ENCODE measurements around the gene NTM.

The NTM gene

GRCh38 chr11:131916638-131917037, 546.2 kb downstream of the NTM start:
- POLR2A ChIA-PET: no interaction called here

DNA sequence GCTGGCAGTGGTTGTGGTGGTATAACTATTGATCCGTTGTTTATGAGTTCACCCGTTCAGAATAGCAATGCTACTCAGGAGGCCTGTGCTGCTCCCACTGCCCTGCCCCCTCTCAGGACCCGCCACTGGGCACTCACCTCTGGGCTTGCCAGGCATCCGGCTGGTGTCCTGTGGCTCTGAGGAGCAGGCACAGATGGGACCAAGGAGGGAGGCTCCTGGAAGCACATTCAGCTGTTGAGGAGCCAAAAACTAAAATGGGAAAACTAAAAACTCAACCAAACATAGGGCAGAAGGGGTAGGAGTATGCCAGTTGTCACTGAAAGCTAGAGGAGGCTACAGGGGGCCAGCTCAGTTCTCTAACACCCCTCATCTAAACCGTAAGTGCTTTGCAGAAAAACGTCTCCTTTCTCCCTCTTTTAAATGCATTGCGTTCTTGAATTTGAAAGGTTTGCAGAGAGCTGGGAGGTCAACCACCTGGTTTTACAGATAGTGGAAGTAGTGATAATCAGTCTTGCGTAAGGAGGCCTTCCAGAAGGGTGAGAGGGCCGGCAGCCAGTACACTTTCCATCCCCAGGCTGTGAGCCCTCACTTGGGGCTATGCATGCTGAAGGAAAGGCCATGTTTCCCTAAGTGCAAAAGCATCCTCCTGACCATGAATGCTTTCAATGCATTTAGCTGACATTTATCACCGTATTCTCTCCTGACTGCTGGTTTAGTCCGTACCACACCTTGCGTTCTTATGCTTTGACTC, 547.4 kb downstream of the NTM start:
- Histone ChIP-seq H3K4me1 (ENCODE audit: control insufficient read depth, insufficient read depth, low read length) (no peaks in the 10 kb centered on the region), H3K9me3 (ENCODE audit: control insufficient read depth, insufficient read depth, low read depth, low read length) (no peaks in the 10 kb centered on the region), H3K4me3 (ENCODE audit: low read depth, low read length) (no peak overlapping the region), H3K27ac (ENCODE audit: extremely low read depth, low read depth, low read length) (no peak overlapping the region), H3K36me3 (ENCODE audit: control insufficient read depth in 2 of 2, insufficient read depth in 1 of 2, low read length in 2 of 2) (no peaks in the 10 kb centered on the region)
- POLR2A ChIA-PET: no interaction called here
- no peak for TF ChIP-seq ZFP69B (tag by site-specific recombination; IDR thresholded peaks at IDR 0.05)
- no peak for TF ChIP-seq ZNF416 (tag by site-specific recombination; IDR thresholded peaks at IDR 0.05)
- no peak for TF ChIP-seq SETDB1 (IDR thresholded peaks at IDR 0.05; ENCODE audit: insufficient read length, low read length)
- no peak for TF ChIP-seq SP7 (tag by site-specific recombination; IDR thresholded peaks at IDR 0.05)
- TF ChIP-seq ZNF48 (tag by site-specific recombination; IDR thresholded peaks at IDR 0.05): no peak
- TF ChIP-seq ZNF473 (tag by site-specific recombination; IDR thresholded peaks at IDR 0.05): no peak
- no peak for TF ChIP-seq ZFP41 (tag by site-specific recombination; IDR thresholded peaks at IDR 0.05; ENCODE audit: borderline replicate concordance)
- TF ChIP-seq ZFHX2 (tag by site-specific recombination; conservative IDR thresholded peaks at IDR 0.05): no peak
- TF ChIP-seq, protein P1, sequence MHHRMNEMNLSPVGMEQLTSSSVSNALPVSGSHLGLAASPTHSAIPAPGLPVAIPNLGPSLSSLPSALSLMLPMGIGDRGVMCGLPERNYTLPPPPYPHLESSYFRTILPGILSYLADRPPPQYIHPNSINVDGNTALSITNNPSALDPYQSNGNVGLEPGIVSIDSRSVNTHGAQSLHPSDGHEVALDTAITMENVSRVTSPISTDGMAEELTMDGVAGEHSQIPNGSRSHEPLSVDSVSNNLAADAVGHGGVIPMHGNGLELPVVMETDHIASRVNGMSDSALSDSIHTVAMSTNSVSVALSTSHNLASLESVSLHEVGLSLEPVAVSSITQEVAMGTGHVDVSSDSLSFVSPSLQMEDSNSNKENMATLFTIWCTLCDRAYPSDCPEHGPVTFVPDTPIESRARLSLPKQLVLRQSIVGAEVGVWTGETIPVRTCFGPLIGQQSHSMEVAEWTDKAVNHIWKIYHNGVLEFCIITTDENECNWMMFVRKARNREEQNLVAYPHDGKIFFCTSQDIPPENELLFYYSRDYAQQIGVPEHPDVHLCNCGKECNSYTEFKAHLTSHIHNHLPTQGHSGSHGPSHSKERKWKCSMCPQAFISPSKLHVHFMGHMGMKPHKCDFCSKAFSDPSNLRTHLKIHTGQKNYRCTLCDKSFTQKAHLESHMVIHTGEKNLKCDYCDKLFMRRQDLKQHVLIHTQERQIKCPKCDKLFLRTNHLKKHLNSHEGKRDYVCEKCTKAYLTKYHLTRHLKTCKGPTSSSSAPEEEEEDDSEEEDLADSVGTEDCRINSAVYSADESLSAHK (tag by site-specific recombination; IDR thresholded peaks at IDR 0.05): no peak
- no peak for TF ChIP-seq ZNF639 (tag by site-specific recombination; IDR thresholded peaks at IDR 0.05)
- TF ChIP-seq ZNF596 (tag by site-specific recombination; IDR thresholded peaks at IDR 0.05): no peak
- TF ChIP-seq, protein P2, sequence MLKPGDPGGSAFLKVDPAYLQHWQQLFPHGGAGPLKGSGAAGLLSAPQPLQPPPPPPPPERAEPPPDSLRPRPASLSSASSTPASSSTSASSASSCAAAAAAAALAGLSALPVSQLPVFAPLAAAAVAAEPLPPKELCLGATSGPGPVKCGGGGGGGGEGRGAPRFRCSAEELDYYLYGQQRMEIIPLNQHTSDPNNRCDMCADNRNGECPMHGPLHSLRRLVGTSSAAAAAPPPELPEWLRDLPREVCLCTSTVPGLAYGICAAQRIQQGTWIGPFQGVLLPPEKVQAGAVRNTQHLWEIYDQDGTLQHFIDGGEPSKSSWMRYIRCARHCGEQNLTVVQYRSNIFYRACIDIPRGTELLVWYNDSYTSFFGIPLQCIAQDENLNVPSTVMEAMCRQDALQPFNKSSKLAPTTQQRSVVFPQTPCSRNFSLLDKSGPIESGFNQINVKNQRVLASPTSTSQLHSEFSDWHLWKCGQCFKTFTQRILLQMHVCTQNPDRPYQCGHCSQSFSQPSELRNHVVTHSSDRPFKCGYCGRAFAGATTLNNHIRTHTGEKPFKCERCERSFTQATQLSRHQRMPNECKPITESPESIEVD (tag by site-specific recombination; IDR thresholded peaks at IDR 0.05): no peak
- no peak for TF ChIP-seq KLF1 (tag by site-specific recombination; IDR thresholded peaks at IDR 0.05)
- TF ChIP-seq ZNF624 (tag by site-specific recombination; IDR thresholded peaks at IDR 0.05): no peak
- no peak for TF ChIP-seq ZNF280D (tag by site-specific recombination; IDR thresholded peaks at IDR 0.05)
- TF ChIP-seq ZNF623 (tag by site-specific recombination; IDR thresholded peaks at IDR 0.05): no peak
- TF ChIP-seq, protein P3, sequence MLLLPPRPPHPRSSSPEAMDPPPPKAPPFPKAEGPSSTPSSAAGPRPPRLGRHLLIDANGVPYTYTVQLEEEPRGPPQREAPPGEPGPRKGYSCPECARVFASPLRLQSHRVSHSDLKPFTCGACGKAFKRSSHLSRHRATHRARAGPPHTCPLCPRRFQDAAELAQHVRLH (tag by site-specific recombination; IDR thresholded peaks at IDR 0.05): no peak
- TF ChIP-seq ZBTB6 (tag by site-specific recombination; IDR thresholded peaks at IDR 0.05): no peak
- TF ChIP-seq ZNF266 (tag by site-specific recombination; IDR thresholded peaks at IDR 0.05; ENCODE audit: low read depth): no peak
- CTCF ChIA-PET: interaction anchor here (0.6 kb wide), 1 partner anchor 8 kb away, joined by 3 read pairs; no protein-coding TSS in a partner anchor

More at GRCh38 chr11:131916638-131917037, 546.2 kb downstream of the NTM start:
- no peak overlapping the region for H3K4me3 ChIP-seq (ENCODE audit: low read depth, low read length)
- CTCF ChIA-PET: interaction anchor here (1.1 to 1.4 kb wide), 2 partner anchors 49 to 222 kb away, joined by 3 to 5 read pairs; no protein-coding TSS in a partner anchor
- no peak overlapping the region for H3K27ac ChIP-seq (ENCODE audit: extremely low read depth, low read depth, low read length)
- no peaks in the 10 kb centered on the region for H3K36me3 ChIP-seq (ENCODE audit: control insufficient read depth in 2 of 2, insufficient read depth in 1 of 2, low read length in 2 of 2)
- TF ChIP-seq ZIC2 (tag by site-specific recombination; IDR thresholded peaks at IDR 0.05) (no peak), BCL11B (tag by site-specific recombination; IDR thresholded peaks at IDR 0.05; ENCODE audit: low read depth) (no peak), ZFHX2 (tag by site-specific recombination; conservative IDR thresholded peaks at IDR 0.05) (no peak), ZNF423 (tag by site-specific recombination; IDR thresholded peaks at IDR 0.05) (no peak)
- H3K9me3 ChIP-seq (ENCODE audit: control insufficient read depth, insufficient read depth, low read depth, low read length): no peaks in the 10 kb centered on the region
- H3K4me1 ChIP-seq (ENCODE audit: control insufficient read depth, insufficient read depth, low read length): no peaks in the 10 kb centered on the region

All from HEK293 (cell line).